Fibroblast of lung (primary cell): ENCODE results near the gene WDR72. TPM values are rescaled to one million over a fixed set of nuclear protein-coding genes. Genes with fewer than 3 reads are reported as not detected.

Experiments used
- DNase-seq, 2 donors: peaks; one replicate each; pipeline versions ENCODE4 v3.0.0 to v3.0.0-alpha.2; 2010; ENCODE audit warnings: low read depth in 2 of 2
- H2AFZ ChIP-seq: 2 replicates; pipeline ENCODE4 v1.5.1; 2012; ENCODE audit warnings: low read length, control low read depth, inconsistent platforms
- H3K27ac ChIP-seq: 2 replicates; pipeline ENCODE4 v1.5.1; 2011; ENCODE audit warnings: low read length, control low read depth; ENCODE audit not compliant: insufficient read depth
- H3K27me3 ChIP-seq: 2 replicates; pipeline ENCODE4 v1.5.1; 2011; ENCODE audit warnings: mild to moderate bottlenecking, low read length; ENCODE audit not compliant: control insufficient read depth, insufficient read depth
- H3K36me3 ChIP-seq: 2 replicates; pipeline ENCODE4 v1.5.1; 2011; ENCODE audit warnings: low read length; ENCODE audit not compliant: control insufficient read depth, insufficient read depth
- H3K4me1 ChIP-seq: 2 replicates; pipeline ENCODE4 v1.5.1; 2011; ENCODE audit warnings: low read length; ENCODE audit not compliant: control insufficient read depth, insufficient read depth; ENCODE audit errors: extremely low read depth
- H3K4me2 ChIP-seq: 2 replicates; pipeline ENCODE4 v1.5.1; 2011; ENCODE audit warnings: low read length, control low read depth; ENCODE audit not compliant: insufficient read depth; ENCODE audit errors: extremely low read depth
- H3K4me3 ChIP-seq, 4 experiments: fragments of 200-600 bp in 1 of 4; sonication (generic) in 1 of 4; replicated peaks in 1 of 4; 2 replicates each; pipeline ENCODE4 v1.5.1; 2011 to 2016; ENCODE audit warnings: low read length in 4 of 4, low read depth in 3 of 4, mild to moderate bottlenecking in 3 of 4, control low read depth in 2 of 4, inconsistent platforms in 1 of 4, mixed read lengths in 1 of 4; ENCODE audit not compliant: insufficient read depth in 1 of 4; ENCODE audit errors: control extremely low read depth in 1 of 4
- H3K79me2 ChIP-seq: 2 replicates; pipeline ENCODE4 v1.5.1; 2012; ENCODE audit warnings: mild to moderate bottlenecking, low read length, inconsistent platforms; ENCODE audit not compliant: control insufficient read depth, insufficient read depth
- H3K9ac ChIP-seq: 2 replicates; pipeline ENCODE4 v1.5.1; 2011; ENCODE audit warnings: mild to moderate bottlenecking, low read length, control low read depth; ENCODE audit not compliant: insufficient read depth
- H3K9me3 ChIP-seq: 2 replicates; pipeline ENCODE4 v1.5.1; 2012; ENCODE audit warnings: low read depth, low read length; ENCODE audit not compliant: control insufficient read depth, insufficient read depth
- H4K20me1 ChIP-seq: 2 replicates; pipeline ENCODE4 v1.5.1; 2011; ENCODE audit warnings: low read length; ENCODE audit not compliant: control insufficient read depth, insufficient read depth; ENCODE audit errors: extremely low read depth
- CTCF ChIP-seq, 2 donors: IDR thresholded peaks in 1 of 2; conservative IDR thresholded peaks in 1 of 2; 1 replicate in 1 of 2; 2 replicates in 1 of 2; pipeline ENCODE4 v1.5.1; 2011 to 2012; ENCODE audit warnings: low read length in 2 of 2, control low read depth in 1 of 2, inconsistent platforms in 1 of 2, low read depth in 1 of 2, mild to moderate bottlenecking in 1 of 2
- EZH2 ChIP-seq: IDR thresholded peaks from 2 replicates; pipeline ENCODE4 v1.5.1; 2012; ENCODE audit warnings: low read length, control low read depth, mild to moderate bottlenecking; ENCODE audit errors: missing control alignments
- polyA plus RNA-seq, 2 donors: library from polyadenylated mRNA; depleted of rRNA in 1 of 2; stranded (reverse) in 1 of 2; unstranded in 1 of 2; fragments of >200 nt; gene quantifications; 2 replicates each; pipeline ENCODE4 v1.2.1, GENCODE V29; 2011 to 2012; ENCODE audit warnings: missing spikeins in 1 of 2
- total RNA-seq: library from RNA; depleted of rRNA; stranded (reverse); fragments of >200 nt; gene quantifications from 2 replicates; pipeline ENCODE4 v1.2.1, GENCODE V29; 2014

Gene WDR72
- total and polyA plus RNA-seq, 2 donors (not counting 1 experiment from before 2014, with no cell fraction given): not detected

DNA sequence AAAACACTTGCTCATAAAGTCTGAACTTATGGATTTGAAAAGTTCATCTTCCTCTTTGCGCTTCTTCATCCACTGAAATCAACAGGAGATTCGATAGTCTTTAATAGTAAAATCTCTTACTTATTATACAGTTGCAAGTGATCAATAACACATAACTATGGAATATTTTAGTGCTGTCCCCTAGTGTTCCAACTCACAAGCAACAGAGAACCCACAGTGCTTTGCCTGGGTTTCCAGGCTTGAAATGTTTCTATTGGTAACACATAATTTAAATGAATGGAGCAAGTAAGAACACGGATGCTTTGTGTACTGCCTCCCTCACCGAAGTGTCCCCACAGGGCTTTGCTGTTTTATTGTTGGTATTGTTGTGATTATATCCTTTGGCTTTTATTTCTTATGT, 93.5 kb downstream of the WDR72 start:
- Histone ChIP-seq H3K27ac (no peak overlapping the region), H3K27me3 (no peaks in the 10 kb centered on the region), H3K9ac (no peak overlapping the region), H3K36me3 (no peaks in the 10 kb centered on the region), H3K4me1 (no peaks in the 10 kb centered on the region), H3K4me3 (no peak overlapping the region), H3K9me3 (no peaks in the 10 kb centered on the region), H2AFZ (no peak overlapping the region), H3K4me2 (no peak overlapping the region), H4K20me1 (no peaks in the 10 kb centered on the region), H3K79me2 (no peaks in the 10 kb centered on the region)
- no peak for DNase-seq
- peak in 1 of 2 donors; percentile 14 for TF ChIP-seq CTCF (conservative IDR thresholded peaks at IDR 0.05 in 1 of 2, IDR thresholded peaks at IDR 0.05 in 1 of 2; ENCODE audit: low read depth in 1 of 2, low read length in 2 of 2)
- TF ChIP-seq EZH2: no peak

DNA sequence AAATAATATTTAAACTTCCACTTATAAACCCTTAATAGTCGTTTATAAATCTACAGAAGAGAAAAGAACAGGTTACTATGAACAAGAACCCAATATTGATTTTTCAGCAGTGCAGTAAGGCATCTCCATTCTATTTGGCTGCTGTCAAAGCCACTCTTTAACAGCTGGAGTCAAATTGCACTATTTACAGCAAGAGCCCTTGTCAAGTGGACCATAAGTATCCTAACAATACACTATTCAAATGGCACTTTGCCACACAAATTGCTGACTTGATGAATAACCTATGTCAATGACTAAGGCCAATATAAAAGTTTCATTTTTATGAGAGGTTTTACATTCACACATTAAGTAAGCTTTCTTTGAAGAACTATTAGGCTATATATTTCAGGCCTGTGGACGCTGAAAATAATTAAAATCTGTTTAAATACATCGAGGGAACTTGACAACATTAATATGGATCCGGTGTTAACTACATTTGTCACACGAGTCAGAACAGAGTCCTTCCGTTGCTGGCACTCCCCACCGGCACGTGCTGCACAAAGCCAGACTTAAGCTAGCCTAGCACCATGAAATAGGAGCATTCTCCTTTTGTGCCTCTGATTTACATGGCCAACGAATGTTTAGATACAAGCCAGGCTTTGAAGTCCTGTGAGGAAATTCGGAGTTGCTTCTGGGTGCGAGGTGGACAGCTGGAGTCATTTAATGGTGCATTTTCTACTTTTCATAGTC, 100.5 kb downstream of the WDR72 start:
- Histone ChIP-seq H3K27ac (no peak overlapping the region), H2AFZ (no peak overlapping the region), H3K36me3 (no peaks in the 10 kb centered on the region), H4K20me1 (no peaks in the 10 kb centered on the region), H3K9ac (no peak overlapping the region), H3K4me3 (no peak overlapping the region), H3K27me3 (no peaks in the 10 kb centered on the region), H3K9me3 (no peaks in the 10 kb centered on the region), H3K4me1 (no peaks in the 10 kb centered on the region), H3K4me2 (no peak overlapping the region), H3K79me2 (no peaks in the 10 kb centered on the region)
- DNase-seq: peak in 1 of 2 donors; percentile 6
- TF ChIP-seq CTCF (conservative IDR thresholded peaks at IDR 0.05 in 1 of 2, IDR thresholded peaks at IDR 0.05 in 1 of 2; ENCODE audit: low read depth in 1 of 2, low read length in 2 of 2) (no peak), EZH2 (no peak)

GRCh38 chr15:53658255-53658654, 101.2 kb downstream of the WDR72 start:
- no peaks in the 10 kb centered on the region for H3K36me3 ChIP-seq
- H3K4me2 ChIP-seq: no peak overlapping the region
- no peaks in the 10 kb centered on the region for H3K4me1 ChIP-seq
- no peak overlapping the region for H3K4me3 ChIP-seq
- H3K9me3 ChIP-seq: no peaks in the 10 kb centered on the region
- H3K79me2 ChIP-seq: no peaks in the 10 kb centered on the region
- no peak overlapping the region for H3K27ac ChIP-seq
- no peak for TF ChIP-seq CTCF (conservative IDR thresholded peaks at IDR 0.05 in 1 of 2, IDR thresholded peaks at IDR 0.05 in 1 of 2; ENCODE audit: low read depth in 1 of 2, low read length in 2 of 2)
- no peak for TF ChIP-seq EZH2
- no peaks in the 10 kb centered on the region for H3K27me3 ChIP-seq
- no peak overlapping the region for H2AFZ ChIP-seq
- DNase-seq: no peak
- H4K20me1 ChIP-seq: no peaks in the 10 kb centered on the region
- H3K9ac ChIP-seq: no peak overlapping the region
